ENCODE data around the gene SERTAD2.
A peak's percentile ranks its signal among the peaks of the same experiment; 100 is the strongest.

SERTAD2 gene

DNA sequence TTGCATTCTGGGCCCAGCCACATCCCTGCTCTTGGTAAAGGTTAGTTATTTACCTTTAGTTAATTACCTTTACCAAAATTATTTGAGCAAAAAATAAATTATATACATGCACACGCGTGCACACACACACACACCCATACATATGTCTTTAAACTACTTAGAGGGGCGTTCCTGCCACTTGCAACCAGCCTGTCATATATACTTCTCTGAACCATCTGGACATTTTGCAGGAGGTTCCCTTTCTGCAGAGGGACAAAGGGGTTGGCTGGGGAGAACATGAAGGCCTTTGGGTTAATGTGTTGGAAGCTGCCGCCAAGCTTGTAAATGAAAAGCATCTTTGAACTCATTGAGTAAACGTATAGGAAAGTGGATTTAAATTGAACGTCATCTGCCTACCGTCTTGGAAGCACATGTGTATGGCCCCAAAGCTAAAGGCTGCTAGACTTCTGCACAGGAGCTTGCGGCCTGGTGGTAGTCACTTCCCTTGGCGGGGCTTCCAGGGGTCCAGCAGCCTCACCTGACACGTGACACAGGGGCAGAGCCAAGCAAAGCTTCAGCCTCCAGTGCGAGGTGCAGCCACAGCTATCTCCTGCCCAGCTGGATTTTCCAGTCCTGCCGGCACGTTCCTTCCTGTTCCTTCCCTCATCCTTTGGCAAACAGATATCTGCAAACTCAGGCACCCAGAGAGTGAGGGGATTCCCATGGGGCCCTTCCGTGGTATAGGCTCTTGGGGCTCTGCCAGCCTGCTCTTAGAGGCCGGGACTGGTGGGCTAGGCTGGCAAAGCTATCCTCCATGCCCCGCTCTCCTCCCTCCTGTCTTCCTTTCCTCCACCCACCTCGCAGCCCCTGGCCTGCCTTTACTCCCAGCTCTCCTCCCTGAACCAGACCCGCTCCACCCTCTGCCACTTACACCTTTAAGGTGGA, 46.1 kb downstream of the SERTAD2 start:
- no peak for DNase-seq (ENCODE audit: low read depth)

DNA sequence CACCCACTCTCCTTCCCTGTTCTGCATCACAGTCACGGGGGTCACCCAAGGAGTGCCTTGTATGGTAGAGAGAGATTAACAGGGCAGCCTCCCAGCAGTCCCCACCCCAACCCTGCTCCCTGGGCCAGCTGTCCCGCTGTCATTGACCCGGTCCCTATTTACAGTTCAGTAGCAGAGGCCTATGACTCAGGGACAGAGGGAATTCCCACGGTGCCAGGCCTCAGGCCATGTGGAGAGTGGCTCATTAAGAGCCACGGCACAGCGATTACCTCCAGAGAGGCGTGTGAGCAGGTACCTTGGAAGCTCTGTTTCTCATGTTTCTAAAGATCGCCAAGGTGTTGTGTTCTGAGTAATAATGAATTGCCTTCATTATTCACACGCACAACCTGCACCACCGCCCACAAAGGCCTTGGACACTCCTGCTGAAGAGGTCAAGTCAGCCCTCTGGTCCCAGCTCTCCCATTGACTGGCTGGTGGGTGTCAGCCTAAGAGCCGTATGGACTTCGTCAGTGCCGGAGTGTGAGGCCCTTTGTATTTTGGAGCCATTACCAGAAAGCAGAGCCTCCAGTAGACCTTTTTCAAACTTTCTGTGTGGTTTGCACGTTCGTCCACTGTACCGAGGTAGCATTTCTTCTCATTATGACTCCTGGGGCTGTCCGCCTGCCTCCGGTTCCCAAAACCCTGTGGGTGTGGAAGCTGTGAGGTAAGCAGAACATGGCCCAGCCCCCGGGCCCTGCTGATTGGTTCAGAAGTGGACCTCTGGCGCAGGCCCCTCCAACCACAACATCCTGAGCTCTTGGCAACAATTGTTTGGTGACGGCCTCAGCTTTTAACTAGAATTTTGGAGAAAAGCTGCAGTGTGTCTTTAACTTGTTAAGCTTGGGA, 47.0 kb downstream of the SERTAD2 start:
- peak; percentile 79 for DNase-seq (ENCODE audit: low read depth)

DNA sequence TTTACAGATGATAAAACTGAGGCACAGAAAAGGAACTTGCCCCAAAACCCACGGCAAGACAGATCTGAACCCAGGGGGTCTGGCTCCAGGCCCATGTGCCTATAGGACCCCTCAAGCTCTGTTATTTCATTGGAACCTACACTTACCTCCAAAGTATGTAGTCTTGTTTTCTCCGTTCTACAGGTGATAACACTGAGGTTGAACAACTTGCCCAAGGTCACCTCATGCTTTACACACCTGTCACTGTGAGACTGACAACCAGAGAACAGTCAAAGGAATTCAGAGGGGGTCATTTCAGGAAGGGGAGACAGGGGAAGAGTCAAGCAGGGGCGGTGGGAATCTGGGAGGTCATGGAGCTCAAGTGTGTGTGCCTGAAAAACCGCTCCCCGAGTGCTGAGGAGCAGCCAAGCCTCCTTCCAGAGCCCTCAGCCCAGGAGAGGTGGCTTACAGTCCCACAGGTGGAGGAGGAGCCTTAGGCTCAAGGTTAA, 47.7 kb downstream of the SERTAD2 start:
- DNase-seq (ENCODE audit: low read depth) = no peak

DNA sequence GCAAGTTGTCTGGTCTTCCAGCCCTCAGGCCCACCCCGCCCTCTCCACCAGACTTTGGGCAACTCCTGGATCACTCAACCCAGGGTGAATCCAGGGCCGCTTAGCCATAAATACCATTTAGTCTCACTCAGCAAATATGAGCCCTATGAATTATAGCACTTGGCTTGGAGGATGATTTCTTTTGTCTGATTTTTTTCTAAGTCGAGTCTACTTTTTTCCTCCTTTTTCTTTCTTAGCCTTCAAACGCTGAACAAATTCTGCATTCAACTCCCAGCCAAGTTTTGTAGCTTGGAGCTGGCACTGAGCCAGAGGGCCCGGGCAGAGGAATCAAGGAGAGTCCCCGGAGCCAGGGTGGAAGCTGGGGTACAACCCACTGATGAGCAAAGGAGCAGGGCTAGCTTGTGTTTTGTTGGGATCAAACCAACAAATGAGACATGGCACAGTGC, 48.7 kb downstream of the SERTAD2 start:
- DNase-seq (ENCODE audit: low read depth) = no peak

DNA sequence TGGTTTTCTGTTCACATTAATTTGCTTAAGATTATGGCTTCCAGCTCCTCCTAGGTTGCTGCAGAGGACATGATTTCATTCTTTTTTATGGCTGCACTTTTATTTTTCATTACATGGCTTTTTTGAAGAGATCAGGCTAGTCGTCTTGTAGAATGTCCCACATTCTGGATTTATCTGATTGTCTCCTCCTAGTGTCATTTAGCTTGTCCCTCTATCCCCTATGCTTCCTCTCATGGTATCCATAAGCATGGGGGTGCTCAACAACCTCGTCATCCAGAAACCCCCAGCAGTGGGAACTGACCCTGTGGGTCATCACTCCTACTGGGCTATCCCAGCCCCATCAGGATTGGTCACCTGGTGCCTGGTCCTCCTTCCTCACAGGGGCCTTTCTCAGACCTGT, 49.6 kb downstream of the SERTAD2 start:
- no peak for DNase-seq (ENCODE audit: low read depth)

DNA sequence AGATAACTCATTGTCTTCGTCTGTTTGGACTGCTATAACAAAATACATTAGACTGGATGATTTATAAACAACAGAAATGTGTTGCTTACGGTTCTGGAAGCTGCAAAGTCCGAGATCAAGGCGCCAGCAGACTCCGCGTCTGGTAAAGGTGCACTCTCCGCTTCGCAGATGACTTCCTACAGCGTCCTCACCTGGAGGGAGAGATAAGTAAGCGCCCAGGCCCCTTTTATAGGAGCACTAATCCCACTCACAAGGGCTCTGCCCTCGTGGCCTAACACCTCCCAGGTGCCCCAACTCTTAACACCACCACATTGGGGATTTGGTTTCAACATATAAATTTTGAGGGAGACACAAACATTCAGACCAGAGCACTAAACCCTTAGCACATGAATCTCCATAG, 51.3 kb downstream of the SERTAD2 start:
- DNase-seq (ENCODE audit: low read depth) = no peak

DNA sequence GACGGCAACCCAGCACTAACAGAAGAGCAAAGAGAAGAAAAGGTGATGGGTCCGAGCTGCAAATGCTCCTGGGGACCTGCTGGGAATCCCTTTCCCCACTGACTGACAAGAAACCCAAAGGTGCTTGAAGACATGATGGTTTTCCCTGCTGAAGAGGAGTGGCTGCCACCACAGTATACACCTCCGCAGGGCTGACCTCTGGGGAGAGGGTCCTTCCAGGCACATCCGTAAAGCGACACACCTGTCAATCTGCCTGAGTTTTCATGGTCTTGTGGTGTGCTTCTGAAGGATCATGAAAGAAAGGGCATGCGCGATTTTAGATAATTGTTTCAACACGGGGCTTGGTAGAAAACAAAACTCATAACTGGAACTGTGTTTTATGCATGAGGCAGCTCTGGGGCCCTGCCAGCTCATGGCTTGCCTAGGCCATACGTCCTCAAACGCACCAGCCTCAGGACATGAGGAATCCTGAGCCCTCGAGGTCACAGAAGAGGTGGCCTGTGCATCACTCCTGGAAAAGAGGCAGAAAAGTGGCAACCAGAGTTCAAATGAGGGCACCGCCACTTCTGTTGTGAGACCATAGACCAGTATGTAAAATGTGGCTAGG, 51.8 kb downstream of the SERTAD2 start:
- no peak for DNase-seq (ENCODE audit: low read depth)

DNA sequence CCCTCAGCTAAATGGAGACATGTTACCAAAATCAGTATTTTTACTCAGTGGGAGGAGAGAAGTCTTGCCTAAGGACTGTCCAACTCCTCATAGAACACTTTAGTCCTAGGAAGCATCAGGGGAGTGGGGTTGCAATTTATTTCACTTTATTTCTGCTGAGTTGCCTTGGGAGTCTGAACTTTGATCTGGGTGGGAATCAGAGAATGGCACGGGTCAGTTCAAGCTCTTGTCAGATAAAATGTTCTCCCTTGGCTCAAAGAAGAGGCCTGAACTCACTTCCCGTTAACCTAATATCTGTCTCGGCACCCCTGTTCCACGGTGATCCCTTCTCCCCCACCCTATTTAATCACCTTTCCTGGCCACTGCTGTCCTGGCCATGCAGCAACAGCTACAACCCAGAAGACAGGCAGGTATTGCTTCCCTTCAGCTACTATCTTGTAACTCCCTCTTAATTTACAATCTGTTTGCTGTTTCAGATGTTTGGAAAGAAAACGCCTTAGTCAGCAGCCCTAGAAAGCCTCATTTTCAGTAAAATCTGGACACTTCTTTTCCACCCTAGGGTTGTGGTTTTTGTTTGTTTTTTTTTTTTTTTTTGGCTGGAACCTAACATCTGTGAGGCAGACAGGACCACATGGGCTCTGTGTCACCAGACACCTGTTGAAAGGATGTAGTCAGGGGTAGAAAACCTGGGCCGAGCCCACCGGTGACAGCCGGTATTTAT, 52.5 kb downstream of the SERTAD2 start:
- no peak for DNase-seq (ENCODE audit: low read depth)

DNA sequence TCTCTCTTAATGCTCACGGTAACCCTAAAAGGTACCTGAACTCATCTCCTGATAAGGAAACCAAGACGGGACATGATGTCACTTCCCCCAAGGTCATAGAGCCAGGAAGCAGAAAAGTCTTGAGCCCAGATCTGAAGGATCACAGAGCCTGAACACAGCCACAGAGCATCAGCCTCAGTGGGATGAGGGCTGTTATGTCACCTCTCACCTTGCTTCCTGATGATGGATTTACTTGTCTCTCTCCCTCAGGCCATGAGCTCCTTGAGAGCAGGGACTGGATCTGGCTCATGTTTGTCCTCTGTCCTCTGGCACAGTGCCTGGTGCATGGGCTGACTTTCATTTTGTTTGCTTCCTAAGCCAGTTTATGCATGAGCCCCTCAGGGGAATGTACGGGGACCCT, 54.2 kb downstream of the SERTAD2 start:
- DNase-seq (ENCODE audit: low read depth) = no peak

DNA sequence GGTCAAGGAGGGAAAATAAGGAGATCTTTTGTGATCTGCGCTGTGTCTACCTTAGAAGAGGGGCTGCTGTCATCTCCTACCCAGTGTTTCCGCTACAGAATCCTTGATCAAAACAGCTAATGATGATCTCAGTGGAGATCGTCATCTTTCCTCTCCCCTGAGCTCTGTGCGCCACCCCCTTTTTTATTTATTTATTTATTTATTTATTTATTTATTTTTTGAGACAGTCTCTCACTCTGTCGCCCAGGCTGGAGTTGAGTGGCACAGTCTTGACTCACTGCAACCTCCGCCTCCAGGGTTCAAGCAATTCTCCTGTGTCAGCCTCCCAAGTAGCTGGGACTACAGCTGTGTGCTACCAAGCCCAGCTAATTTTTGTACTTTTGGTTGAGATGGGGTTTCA, 55.5 kb downstream of the SERTAD2 start:
- DNase-seq (ENCODE audit: low read depth) = no peak

DNA sequence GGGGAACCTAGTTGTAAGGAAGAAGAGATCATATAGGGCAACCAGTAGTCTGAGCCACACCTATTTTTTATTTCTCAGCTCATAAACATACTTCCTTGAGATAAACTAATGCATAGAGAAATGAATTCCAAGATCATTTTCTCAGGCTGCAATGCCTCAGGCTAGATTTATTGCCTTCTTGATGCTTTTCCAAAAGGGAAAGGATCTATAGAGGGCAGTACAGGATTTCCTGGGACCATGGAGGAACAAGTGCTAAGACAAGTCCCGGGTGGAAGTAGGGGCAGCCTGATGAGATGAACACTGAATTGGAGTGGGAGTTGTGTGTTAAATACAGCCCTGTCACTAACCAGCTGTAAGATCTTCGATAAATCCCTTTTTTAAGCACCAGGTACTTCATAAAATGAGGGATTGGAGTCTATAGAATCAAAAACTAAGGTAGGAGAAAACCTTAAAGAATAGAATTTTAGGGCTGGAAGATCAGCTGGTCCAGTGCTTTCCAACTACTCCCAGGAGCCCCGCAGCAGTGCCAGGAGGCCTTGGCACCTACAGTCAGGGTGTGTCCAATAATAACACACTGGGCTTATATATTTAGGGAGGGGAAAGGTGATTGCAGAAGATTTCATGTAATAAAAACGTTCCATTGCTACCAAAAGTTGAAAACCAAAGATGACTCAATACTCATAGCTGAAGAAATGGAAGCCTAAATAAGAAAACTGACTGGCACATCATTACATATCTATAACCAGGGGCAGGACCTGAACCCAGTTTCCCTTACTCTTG, 58.1 kb downstream of the SERTAD2 start:
- DNase-seq (ENCODE audit: low read depth) = no peak

DNA sequence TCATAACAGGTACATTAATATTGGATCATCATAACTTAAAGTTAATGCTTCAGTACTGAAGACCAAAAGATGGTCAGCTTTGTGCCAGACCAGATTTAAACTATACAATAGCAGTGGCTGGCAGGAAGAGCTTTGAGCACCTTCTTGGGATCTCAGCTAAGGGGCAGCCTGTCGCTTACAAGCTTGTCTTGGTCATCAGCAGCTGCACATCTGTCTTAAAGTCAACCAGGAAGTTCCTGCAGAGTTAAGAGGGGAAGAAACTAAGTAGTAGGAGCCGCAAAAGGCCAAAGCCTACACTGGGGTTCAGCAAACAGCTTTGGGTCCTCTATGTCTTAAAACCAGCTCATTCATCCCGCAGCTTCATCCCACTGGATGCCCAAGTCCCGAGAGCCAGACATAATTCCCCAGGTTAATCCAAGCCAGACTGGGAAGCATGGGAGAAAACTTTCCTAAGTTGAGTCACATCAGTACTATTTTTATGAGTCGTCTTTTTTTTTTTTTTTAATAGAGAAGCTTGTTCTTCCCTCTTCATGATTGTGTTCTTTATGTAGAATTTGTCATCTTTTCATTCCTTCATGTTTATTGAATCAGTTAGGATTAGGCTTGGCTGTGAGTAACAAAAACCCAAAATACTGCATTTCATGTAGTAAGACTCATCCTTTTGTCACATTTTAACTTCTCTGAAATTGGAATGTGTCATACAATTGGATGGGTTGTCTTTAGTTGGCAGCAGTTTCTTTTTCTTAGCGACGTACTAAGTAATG, 59.3 kb downstream of the SERTAD2 start:
- DNase-seq (ENCODE audit: low read depth) = no peak

DNA sequence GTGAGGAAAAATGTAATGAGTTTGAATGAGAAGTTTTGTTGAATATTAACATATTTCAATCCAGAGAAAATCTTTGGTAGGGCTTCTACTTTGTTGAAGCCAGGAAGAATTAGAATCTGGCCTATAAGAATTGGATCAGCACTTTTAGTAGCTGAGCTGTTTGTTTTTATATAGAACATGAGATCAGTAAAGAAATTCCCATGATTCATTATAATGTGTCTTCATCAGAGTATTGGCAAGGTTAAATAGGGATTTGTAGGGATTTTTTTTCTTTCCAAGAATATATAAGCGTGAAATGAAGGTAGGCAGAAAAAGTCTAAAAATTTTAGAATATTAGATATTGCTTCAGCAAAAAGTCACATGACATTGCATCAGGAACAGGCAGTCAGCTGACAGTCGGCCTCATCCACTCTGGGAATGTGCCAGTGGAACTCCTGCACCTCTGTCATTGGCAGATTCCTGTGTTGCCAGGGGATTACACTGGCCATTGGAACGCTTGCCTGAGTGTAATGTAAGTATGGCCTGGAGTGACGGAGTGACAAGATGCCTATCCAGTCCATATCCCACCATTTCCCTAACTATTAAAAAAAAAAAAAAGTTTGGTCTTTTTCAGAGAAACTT, 60.6 kb downstream of the SERTAD2 start:
- no peak for DNase-seq (ENCODE audit: low read depth)

DNA sequence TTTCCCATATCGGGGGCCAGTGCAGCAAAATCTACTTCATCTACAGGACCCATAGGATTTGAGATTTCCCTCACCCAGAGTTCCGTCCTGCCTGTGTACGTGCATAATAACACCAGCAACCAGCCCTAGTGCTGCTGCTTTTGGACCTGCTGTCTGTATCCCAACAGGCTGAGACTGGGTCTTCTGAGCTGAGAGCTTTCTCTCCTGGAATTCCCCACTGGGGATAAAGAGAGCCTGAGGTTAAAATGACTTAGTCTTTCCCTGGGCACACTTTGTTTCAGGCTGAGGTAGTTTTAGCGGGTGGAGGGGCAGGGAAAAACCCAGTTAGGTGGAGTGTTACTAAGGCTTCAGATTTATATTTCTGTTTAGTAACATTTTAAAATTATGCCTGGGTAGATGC, 62.5 kb downstream of the SERTAD2 start:
- DNase-seq (ENCODE audit: low read depth) = no peak

DNA sequence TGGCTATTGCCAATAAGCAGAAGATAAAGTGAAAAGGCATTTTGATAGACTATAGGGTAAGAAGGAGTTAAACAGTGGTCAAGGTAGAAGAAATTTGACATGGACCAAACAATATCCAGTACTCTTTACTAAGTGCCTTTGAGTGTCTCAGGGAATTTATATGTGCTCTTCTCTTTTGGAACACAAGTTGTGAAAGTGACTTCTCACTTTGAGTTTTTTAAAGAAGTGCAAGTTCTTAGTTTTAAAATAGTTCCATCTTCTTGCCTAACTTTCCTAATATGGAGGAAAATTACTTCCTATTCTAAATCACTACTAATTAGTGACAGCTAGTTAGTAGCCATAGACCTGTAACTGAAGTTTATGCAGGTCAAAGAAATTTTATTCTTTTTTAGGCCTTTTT, 66.2 kb downstream of the SERTAD2 start:
- no peak for DNase-seq (ENCODE audit: low read depth)

DNA sequence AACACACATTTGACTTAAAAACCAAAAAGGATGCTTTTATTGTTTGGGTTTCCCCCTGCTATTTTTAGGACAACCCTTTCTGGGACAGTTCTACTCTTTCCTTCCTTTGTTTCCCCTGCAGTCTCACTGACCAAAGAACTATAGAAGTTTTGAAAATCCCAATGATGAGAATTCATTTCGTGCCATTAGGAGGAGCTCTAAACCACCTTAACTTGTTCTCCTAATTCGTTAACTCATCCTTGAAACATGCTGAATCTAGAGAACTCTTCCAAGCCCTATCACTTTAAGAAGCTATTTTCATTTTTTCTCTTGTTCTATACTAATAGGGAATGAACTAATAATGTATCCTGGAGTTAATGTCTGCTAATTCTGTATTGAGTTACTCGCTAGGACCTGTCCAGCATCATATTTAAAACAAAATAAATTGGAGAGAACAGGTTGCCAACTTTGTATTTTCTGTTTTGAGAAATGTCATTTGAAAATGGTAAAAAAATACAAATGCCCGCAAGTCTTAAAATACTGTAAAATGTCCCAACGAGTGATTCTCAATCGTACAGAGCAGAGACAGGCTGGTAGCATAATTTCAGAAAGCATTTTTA, 66.7 kb downstream of the SERTAD2 start:
- DNase-seq (ENCODE audit: low read depth) = no peak

DNA sequence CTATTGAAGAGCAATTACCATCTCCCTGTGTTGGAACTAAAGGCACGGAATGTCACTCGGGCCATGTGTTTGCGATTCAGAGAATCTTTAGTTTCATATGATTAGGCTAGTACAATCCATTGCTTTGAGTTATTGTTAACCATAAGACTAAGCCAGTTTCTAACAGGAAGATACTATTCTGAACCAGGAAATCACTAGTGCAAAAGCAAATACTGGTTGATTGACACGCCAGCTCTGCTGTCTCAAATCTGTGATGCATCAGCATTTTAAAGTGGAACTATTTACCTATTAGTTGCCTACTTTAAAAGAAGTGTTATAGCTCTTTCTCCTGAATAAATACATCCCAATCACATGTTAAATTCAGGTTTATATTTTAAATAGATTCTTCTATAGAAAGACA, 67.7 kb downstream of the SERTAD2 start:
- DNase-seq (ENCODE audit: low read depth) = no peak

DNA sequence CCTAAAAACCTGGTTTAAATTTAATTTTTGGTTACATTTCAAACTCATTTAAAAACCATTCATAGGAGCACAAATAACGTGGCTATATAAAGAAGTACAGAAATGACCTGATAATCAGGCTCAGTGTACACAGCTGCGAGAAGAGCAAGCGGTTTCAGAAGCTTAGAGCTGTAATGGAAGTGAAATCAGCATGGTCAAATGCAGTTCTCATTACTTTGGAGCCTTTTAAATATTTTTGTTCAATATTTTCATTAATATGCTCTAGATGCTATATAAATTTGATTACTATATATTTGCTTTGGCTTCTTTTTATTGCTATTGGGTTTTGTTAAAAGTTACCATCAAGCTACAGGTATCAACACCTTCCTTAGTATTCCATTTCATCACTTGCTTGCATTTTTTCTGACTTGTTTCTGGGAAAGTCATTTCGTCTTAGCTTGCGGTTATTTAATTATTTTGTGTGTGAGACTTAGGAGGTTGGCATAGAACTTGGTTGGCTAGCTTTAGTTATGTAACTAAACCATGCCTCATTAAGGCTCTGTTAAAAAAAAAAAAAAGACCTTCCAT, 70.9 kb downstream of the SERTAD2 start:
- DNase-seq (ENCODE audit: low read depth) = no peak
